Caco-2 (cell line): Measurements from ENCODE around the gene EPB41L4A. TPM values are rescaled to one million over a fixed set of nuclear protein-coding genes. Genes with fewer than 3 reads are reported as not detected.

ENCODE experiments used
- BruUV-seq: library from RNA; stranded (reverse); fragments of 400-500 nt; replicated peaks from 2 replicates; lab custom pipeline; 2021; lab: Mats Ljungman, UMichigan
- CTCF ChIA-PET: fragments of 300-600 bp; sonication (Branson Sonifier 250); formaldehyde crosslinking; loops from one replicate; lab custom pipeline; 2022; ENCODE audit warnings: antibody characterized with exemption; lab: Charles Lee
- POLR2A ChIA-PET: fragments of 300-600 bp; sonication (Branson Sonifier 250); formaldehyde crosslinking; loops from one replicate; lab custom pipeline; 2022; ENCODE audit warnings: antibody characterized with exemption; lab: Charles Lee
- DNase-seq, 2 experiments: peaks; one replicate each; pipeline versions ENCODE4 v3.0.0 to v3.0.0-alpha.2; 2020 to 2022
- H3K27me3 ChIP-seq: replicated peaks from 2 replicates; pipeline ENCODE4 v1.6.0; 2011; ENCODE audit warnings: low read length; ENCODE audit not compliant: control insufficient read depth, insufficient read depth
- H3K36me3 ChIP-seq: 2 replicates; pipeline ENCODE4 v1.5.1; 2011; ENCODE audit warnings: low read length; ENCODE audit not compliant: control insufficient read depth, insufficient read depth
- H3K4me1 ChIP-seq: fragments of 250-450 bp; sonication (Bioruptor Pico); 2 replicates; pipeline ENCODE4 v1.5.1; 2020; ENCODE audit warnings: mild to moderate bottlenecking
- H3K4me3 ChIP-seq: 2 replicates; pipeline ENCODE4 v1.5.1; 2011; ENCODE audit warnings: low read depth, mild to moderate bottlenecking, control low read depth, low read length
- H3K9me3 ChIP-seq: fragments of 250-450 bp; sonication (Bioruptor Pico); 2 replicates; pipeline ENCODE4 v1.5.1; 2020; ENCODE audit warnings: mild to moderate bottlenecking, moderate library complexity
- H3K27ac Mint-ChIP-seq: one replicate; pipeline ENCODE4 v1.8.0; 2022; ENCODE audit warnings: mixed read lengths; ENCODE audit not compliant: unreplicated experiment
- H3K27me3 Mint-ChIP-seq: one replicate; pipeline ENCODE4 v1.8.0; 2022; ENCODE audit warnings: mixed read lengths; ENCODE audit not compliant: insufficient read depth, unreplicated experiment
- H3K36me3 Mint-ChIP-seq: one replicate; pipeline ENCODE4 v1.8.0; 2022; ENCODE audit warnings: mild to moderate bottlenecking, mixed read lengths; ENCODE audit not compliant: insufficient read depth, unreplicated experiment
- H3K4me1 Mint-ChIP-seq: one replicate; pipeline ENCODE4 v1.8.0; 2022; ENCODE audit warnings: low read depth, mixed read lengths; ENCODE audit not compliant: unreplicated experiment
- H3K4me3 Mint-ChIP-seq: one replicate; pipeline ENCODE4 v1.8.0; 2022; ENCODE audit warnings: mild to moderate bottlenecking, moderate library complexity, mixed read lengths; ENCODE audit not compliant: unreplicated experiment
- H3K9me3 Mint-ChIP-seq: one replicate; pipeline ENCODE4 v1.8.0; 2022; ENCODE audit warnings: mixed read lengths; ENCODE audit not compliant: unreplicated experiment
- intact Hi-C: fragments of 100-400 bp; cut with micrococcal nuclease; formaldehyde crosslinking; loops from one replicate; pipeline ENCODE4 v1.10.0; 2022; ENCODE audit not compliant: unreplicated experiment
- total RNA-seq: library from RNA; stranded (reverse); gene quantifications from 2 replicates; pipeline ENCODE4 v1.2.3, GENCODE V29; 2022
- TF ChIP-seq, protein P1 (sequence below), 2 experiments: fragments of 200-600 bp in 1 of 2; IDR thresholded peaks; 1 replicate in 1 of 2; 2 replicates in 1 of 2; pipeline versions ENCODE4 v1.5.1 to v1.8.0; 2011 to 2022; ENCODE audit warnings: antibody characterized with exemption in 1 of 2, control low read depth in 1 of 2, inconsistent platforms in 1 of 2, low read depth in 1 of 2, low read length in 1 of 2, mild to moderate bottlenecking in 1 of 2, moderate library complexity in 1 of 2; ENCODE audit not compliant: insufficient read depth in 1 of 2, severe bottlenecking in 1 of 2, unreplicated experiment in 1 of 2

EPB41L4A gene
- total RNA-seq, 1 experiment from 2014 or later = 1.4 TPM

DNA sequence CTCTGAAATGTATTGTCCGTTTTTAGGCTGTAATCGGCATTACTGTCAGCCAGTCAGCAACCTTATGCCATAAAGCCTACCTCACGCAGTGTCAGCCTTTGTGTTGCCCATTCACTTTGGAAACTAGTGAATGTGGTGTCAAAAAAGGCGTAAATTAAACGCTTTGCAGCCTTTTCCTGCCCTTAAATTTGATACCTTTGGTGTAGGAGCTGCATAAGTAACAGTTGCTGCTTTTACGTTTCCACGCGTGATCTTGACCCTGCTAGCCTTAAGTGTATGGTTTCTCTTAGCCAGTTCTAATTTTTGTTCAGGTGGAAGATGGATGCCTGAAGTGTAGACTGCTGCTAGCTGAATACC is 257.7 kb downstream of the EPB41L4A start:
- TF ChIP-seq, protein P1, sequence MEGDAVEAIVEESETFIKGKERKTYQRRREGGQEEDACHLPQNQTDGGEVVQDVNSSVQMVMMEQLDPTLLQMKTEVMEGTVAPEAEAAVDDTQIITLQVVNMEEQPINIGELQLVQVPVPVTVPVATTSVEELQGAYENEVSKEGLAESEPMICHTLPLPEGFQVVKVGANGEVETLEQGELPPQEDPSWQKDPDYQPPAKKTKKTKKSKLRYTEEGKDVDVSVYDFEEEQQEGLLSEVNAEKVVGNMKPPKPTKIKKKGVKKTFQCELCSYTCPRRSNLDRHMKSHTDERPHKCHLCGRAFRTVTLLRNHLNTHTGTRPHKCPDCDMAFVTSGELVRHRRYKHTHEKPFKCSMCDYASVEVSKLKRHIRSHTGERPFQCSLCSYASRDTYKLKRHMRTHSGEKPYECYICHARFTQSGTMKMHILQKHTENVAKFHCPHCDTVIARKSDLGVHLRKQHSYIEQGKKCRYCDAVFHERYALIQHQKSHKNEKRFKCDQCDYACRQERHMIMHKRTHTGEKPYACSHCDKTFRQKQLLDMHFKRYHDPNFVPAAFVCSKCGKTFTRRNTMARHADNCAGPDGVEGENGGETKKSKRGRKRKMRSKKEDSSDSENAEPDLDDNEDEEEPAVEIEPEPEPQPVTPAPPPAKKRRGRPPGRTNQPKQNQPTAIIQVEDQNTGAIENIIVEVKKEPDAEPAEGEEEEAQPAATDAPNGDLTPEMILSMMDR (IDR thresholded peaks at IDR 0.05; ENCODE audit: insufficient read depth in 1 of 2, low read depth in 1 of 2, low read length in 1 of 2, severe bottlenecking in 1 of 2, unreplicated experiment in 1 of 2) = no peak
- POLR2A ChIA-PET = interaction anchor here (1.1 to 1.2 kb wide), 3 partner anchors 75 to 649 kb away, joined by 3 to 4 read pairs (median 3); partner anchors contain the start of gene STARD4
- H3K4me3 ChIP-seq = peak overlapping the region; percentile 94
- CTCF ChIA-PET = interaction anchor here (1.2 kb wide), 1 partner anchor 259 kb away, joined by 5 read pairs; no protein-coding TSS in a partner anchor
- peaks cover 6% of the 10 kb centered on the region for H3K4me1 ChIP-seq
- Mint-ChIP-seq H3K9me3 (no peaks in the 10 kb centered on the region), H3K36me3 (peaks cover 55% of the 10 kb centered on the region), H3K4me1 (peaks cover 26% of the 10 kb centered on the region), H3K27ac (peak overlapping the region; percentile 85), H3K4me3 (peak overlapping the region; percentile 83), H3K27me3 (peaks cover 9% of the 10 kb centered on the region)
- peaks cover 5% of the 10 kb centered on the region for H3K36me3 ChIP-seq
- DNase-seq = no peak
- intact Hi-C loops = loop anchor here (1.0 kb wide), 1 partner anchor 649 kb away; the partner anchor contains the start of gene STARD4
- BruUV-seq = no TSS peak
- no peaks in the 10 kb centered on the region for H3K27me3 ChIP-seq
- H3K9me3 ChIP-seq = no peaks in the 10 kb centered on the region

DNA sequence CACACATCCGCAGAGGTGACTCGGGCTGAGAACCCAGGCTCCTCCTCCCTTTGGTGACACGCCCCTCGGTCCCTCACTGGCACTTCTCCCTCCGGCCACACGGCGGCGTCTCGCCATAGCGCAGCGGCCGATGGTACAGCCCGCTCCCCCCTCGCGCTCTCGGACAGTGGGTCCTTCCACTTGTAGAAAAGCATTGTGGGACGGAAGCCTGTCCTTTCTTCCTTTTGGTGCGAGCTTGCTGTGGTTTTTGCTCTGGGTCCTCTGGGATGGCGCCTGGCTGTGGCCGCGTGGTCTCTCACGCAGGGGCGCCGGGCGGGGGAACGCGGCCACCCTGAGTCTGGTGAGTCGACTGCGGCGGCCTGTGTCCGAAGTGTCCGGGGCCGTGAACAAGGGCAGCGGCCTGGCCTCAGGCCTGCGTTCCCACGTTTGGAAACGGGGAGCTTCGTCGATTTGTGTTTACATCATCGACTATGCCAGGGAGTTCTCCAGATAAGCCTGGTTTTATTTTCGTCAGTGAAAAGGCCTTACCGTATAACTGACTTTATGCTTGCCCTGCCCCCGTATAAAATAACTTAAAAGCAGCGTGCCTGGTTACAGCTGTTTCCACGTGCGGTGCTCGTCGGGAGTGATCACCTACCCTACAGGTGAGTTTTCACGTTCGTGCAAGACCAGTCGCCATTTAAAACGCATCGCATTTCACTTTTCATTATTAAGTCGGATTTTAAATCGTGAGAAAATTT is 258.3 kb downstream of the EPB41L4A start:
- Mint-ChIP-seq H3K4me3 (peak overlapping the region; percentile 83), H3K36me3 (peaks cover 52% of the 10 kb centered on the region), H3K27me3 (peaks cover 9% of the 10 kb centered on the region), H3K9me3 (no peaks in the 10 kb centered on the region), H3K27ac (peak overlapping the region; percentile 85), H3K4me1 (peaks cover 21% of the 10 kb centered on the region)
- Histone ChIP-seq H3K36me3 (peaks cover 5% of the 10 kb centered on the region), H3K9me3 (no peaks in the 10 kb centered on the region), H3K27me3 (no peaks in the 10 kb centered on the region), H3K4me1 (peaks cover 6% of the 10 kb centered on the region), H3K4me3 (peak overlapping the region; percentile 94)
- BruUV-seq = TSS peak; percentile 72
- ChIA-PET POLR2A (interaction anchor here (0.5 to 1.2 kb wide), 4 partner anchors 76 to 649 kb away, joined by 3 to 7 read pairs (median 4); partner anchors contain the start of gene STARD4), CTCF (interaction anchor here (1.2 kb wide), 1 partner anchor 259 kb away, joined by 5 read pairs; no protein-coding TSS in a partner anchor)
- TF ChIP-seq, protein P1 (IDR thresholded peaks at IDR 0.05; ENCODE audit: insufficient read depth in 1 of 2, low read depth in 1 of 2, low read length in 1 of 2, severe bottlenecking in 1 of 2, unreplicated experiment in 1 of 2) = peak; percentile 97 to 98
- intact Hi-C loops = loop anchor here (1.0 kb wide), 1 partner anchor 649 kb away; the partner anchor contains the start of gene STARD4
- peak; percentile 89 to 94 for DNase-seq

DNA sequence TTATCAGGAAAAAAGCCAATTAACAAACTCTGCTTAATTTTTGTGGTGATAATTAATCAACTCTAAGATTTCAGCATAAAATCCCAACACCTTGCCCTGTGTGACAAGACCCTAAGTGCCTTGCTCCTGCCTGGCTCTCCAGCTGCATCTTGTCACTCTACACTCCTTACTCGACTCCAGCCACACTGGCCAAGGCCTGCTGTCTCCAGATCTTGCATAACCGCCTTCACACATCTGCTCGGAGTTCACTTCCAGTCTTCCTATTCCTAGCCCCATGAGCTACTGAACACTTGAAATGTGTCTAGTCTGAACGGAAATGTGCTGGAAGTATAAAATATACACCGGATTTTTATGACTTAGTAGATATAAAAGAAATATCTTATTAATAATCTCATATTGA is 259.6 kb downstream of the EPB41L4A start:
- POLR2A ChIA-PET = no interaction called here
- Mint-ChIP-seq H3K27me3 (peaks cover 12% of the 10 kb centered on the region), H3K9me3 (no peaks in the 10 kb centered on the region), H3K27ac (no peak overlapping the region), H3K4me3 (no peak overlapping the region), H3K4me1 (peaks cover 21% of the 10 kb centered on the region), H3K36me3 (peaks cover 43% of the 10 kb centered on the region)
- intact Hi-C loops = no loop called here
- BruUV-seq = no TSS peak
- no peaks in the 10 kb centered on the region for H3K27me3 ChIP-seq
- TF ChIP-seq, protein P1 (IDR thresholded peaks at IDR 0.05; ENCODE audit: insufficient read depth in 1 of 2, low read depth in 1 of 2, low read length in 1 of 2, severe bottlenecking in 1 of 2, unreplicated experiment in 1 of 2) = no peak
- no peaks in the 10 kb centered on the region for H3K9me3 ChIP-seq
- H3K36me3 ChIP-seq = peaks cover 5% of the 10 kb centered on the region
- no peak overlapping the region for H3K4me3 ChIP-seq
- CTCF ChIA-PET = no interaction called here
- DNase-seq = no peak
- peaks cover 6% of the 10 kb centered on the region for H3K4me1 ChIP-seq
